Astrocyte of the cerebellum (primary cell): Measurements from ENCODE around the gene ANAPC10.
"Not testable (repeated sequence)": the region's sequence is repeated elsewhere in the genome, so short reads cannot be mapped to it uniquely, and the experiment has no call there.

Experiments used
- DNase-seq: peaks from one replicate; pipeline ENCODE4 v3.0.0-alpha.2; 2011; ENCODE audit warnings: low read depth
- H3K4me3 ChIP-seq: 2 replicates; pipeline ENCODE4 v1.5.1; 2011; ENCODE audit warnings: mild to moderate bottlenecking, low read depth, low read length, moderate library complexity
- in situ Hi-C: cut with HindIII; loops from 2 replicates; pipeline ENCODE4 v1.10.0; 2017; ENCODE audit warnings: low sequenced_read_pairs
- TF ChIP-seq, protein P1 (sequence below): IDR thresholded peaks from 2 replicates; pipeline ENCODE4 v1.5.1; 2012; ENCODE audit warnings: low read length, low read depth, moderate library complexity, mild to moderate bottlenecking; ENCODE audit errors: missing control alignments

ANAPC10 gene

DNA sequence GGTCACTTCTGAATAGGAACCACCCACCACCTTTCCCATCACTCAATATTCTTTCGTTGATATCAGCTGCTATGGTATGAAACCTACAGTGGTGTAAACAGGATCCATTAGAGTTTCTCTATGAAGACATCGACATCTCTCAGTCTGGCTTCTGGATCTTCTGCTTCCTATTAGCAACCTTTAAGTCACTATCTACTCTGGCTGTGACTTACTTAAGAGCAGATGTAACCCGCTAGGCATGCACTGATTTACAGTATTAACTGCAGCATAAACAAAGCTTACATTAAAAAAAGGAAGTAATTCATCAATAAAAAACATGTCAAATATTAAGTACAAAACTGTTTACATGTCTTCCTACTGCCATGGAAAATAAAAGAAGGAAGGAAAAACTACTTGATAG lies 96.4 kb downstream of the ANAPC10 start:
- H3K4me3 ChIP-seq: no peak overlapping the region
- in situ Hi-C loops: no loop called here
- DNase-seq: no peak
- TF ChIP-seq, protein P1, sequence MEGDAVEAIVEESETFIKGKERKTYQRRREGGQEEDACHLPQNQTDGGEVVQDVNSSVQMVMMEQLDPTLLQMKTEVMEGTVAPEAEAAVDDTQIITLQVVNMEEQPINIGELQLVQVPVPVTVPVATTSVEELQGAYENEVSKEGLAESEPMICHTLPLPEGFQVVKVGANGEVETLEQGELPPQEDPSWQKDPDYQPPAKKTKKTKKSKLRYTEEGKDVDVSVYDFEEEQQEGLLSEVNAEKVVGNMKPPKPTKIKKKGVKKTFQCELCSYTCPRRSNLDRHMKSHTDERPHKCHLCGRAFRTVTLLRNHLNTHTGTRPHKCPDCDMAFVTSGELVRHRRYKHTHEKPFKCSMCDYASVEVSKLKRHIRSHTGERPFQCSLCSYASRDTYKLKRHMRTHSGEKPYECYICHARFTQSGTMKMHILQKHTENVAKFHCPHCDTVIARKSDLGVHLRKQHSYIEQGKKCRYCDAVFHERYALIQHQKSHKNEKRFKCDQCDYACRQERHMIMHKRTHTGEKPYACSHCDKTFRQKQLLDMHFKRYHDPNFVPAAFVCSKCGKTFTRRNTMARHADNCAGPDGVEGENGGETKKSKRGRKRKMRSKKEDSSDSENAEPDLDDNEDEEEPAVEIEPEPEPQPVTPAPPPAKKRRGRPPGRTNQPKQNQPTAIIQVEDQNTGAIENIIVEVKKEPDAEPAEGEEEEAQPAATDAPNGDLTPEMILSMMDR: no peak

DNA sequence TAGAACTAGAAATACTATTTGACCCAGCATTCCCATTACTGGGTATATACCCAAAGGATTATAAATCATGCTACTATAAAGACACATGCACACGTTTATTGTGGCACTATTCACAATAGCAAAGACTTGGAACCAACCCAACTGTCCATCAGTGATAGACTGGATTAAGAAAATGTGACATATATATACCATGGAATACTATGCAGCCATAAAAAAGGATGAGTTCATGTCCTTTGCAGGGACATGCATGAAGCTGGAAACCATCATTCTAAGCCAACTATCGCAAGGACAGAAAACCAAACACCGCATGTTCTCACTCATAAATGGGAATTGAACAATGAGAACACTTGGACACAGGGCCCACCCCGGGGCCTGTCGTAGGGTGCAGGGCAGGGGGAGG lies 97.3 kb downstream of the ANAPC10 start:
- in situ Hi-C loops, DNase-seq, H3K4me3 ChIP-seq: not testable (repeated sequence)

DNA sequence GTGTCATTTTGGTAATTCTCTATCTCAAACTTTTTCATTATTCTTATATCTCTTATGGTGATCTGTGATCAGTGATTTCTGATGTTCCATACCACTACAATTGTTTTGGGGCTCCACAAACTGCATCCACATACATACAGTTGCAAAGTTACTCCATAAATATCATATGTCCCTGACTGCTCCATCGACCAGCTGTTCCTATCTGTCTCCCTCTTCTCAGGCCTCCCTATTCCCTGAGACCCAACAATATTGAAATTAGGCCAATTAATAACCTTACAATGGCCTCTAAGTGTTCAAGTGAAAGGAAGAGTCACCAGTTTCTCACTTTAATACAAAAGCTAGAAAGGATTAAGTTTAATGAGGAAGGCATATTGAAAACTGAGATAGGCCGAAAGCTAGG lies 108.7 kb downstream of the ANAPC10 start:
- DNase-seq: no peak
- TF ChIP-seq, protein P1: no peak
- H3K4me3 ChIP-seq: no peak overlapping the region
- in situ Hi-C loops: no loop called here

DNA sequence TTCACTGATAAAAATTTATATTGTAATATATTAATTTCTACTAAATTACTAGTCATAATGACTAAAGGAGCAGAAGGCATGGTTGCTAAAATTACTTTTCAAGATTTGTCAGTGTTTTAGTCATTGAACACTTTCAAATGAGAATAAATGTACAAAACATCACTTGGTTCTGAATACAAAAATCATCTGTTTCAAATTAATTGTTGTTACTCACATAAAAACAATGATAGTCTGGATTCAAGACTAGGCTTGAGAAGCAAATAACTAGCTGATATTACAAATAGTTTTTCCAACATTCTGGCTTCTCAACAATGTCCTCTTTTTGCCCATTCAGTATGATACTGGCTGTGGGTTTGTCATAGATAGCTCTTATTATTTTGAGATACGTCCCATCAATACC lies 112.5 kb downstream of the ANAPC10 start:
- TF ChIP-seq, protein P1: no peak
- no peak overlapping the region for H3K4me3 ChIP-seq
- no peak for DNase-seq
- in situ Hi-C loops: no loop called here

DNA sequence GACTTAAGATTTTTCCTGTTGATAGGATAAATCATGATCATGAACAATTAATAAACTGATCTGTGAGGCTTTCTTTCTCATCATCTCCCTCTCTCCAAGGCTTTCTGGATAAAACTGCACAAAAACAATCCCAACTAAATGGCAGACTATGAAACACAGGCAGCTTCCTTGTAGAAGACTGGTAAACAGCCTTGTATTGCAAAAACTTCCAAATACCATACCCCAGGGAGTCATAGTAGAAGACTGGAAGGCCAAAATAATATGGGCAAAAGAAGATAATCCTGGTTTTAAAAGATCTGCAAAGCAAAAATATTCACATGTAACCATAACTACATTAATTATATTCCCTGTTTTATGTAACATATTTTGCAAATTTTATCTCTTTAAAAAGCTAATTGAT lies 113.0 kb downstream of the ANAPC10 start:
- in situ Hi-C loops: no loop called here
- no peak for DNase-seq
- TF ChIP-seq, protein P1: no peak
- no peak overlapping the region for H3K4me3 ChIP-seq

DNA sequence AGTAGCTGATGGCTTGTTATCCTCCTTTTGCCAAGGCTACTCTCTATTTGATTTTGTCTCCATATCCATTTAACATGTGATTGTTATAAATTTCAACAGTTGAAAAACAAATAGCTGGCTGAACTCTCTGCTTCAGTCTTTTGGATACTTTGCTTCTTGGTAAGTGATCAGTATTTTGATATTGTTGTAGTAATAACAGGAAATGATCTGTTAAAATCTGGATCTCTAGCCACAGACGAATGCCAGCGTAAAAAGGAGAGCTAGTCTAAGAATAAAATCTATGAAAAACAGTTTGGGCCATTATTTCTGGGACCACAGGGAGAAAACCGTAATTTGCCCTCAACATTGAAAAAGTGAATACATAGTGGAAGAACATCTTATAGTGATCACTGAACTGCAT lies 113.8 kb downstream of the ANAPC10 start:
- TF ChIP-seq, protein P1: no peak
- no peak overlapping the region for H3K4me3 ChIP-seq
- DNase-seq: no peak
- in situ Hi-C loops: no loop called here

DNA sequence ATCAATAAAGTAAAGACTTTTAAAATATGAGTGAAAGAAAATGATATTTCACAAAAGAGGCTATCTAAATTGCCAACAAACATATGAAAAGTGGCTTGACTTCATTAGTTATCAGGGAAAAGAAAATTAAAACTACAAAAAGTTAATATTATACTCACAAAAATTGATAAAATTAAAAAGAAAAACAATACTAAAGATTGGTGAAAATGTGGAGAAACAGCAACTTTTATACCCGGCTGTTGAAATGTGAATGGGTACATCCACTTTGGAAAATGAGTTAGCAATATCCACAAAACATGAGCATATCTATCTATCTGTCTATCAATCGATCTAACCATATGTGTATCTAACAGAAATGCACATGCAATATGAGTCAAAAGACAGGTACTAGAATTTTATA lies 122.3 kb downstream of the ANAPC10 start:
- no peak overlapping the region for H3K4me3 ChIP-seq
- in situ Hi-C loops: no loop called here
- TF ChIP-seq, protein P1: no peak
- no peak for DNase-seq
